HepG2 (cell line): ENCODE results near the gene GRIN2D. TPM values are rescaled to one million over a fixed set of nuclear protein-coding genes. Genes with fewer than 3 reads are reported as not detected.

Source experiments
- ETV5 ChIP-seq: IDR thresholded peaks from 2 replicates; pipeline ENCODE4 v1.6.1; 2018; ENCODE audit warnings: missing biosample characterization, missing genetic modification reagents, inconsistent platforms, borderline replicate concordance
- KLF13 ChIP-seq: sonication (generic); formaldehyde crosslinking; IDR thresholded peaks from 2 replicates; pipeline ENCODE4 v1.4.0; 2020; ENCODE audit warnings: mild to moderate bottlenecking, missing genetic modification reagents
- NFKBIZ ChIP-seq: IDR thresholded peaks from 2 replicates; pipeline ENCODE4 v1.6.1; 2018; ENCODE audit warnings: missing genetic modification reagents, missing compliant biosample characterization
- NONO ChIP-seq, 2 experiments: fragments of 450-650 bp in 1 of 2; sonication (generic) in 1 of 2; formaldehyde crosslinking in 1 of 2; IDR thresholded peaks in 1 of 2; conservative IDR thresholded peaks in 1 of 2; 2 replicates each; pipeline versions ENCODE4 v1.6.1 to v1.8.0; 2017 to 2022; ENCODE audit warnings: mild to moderate bottlenecking in 1 of 2, missing genetic modification reagents in 1 of 2, moderate library complexity in 1 of 2
- ZIK1 ChIP-seq: sonication (generic); formaldehyde crosslinking; IDR thresholded peaks from 2 replicates; pipeline ENCODE4 v1.5.0; 2020; ENCODE audit warnings: mild to moderate bottlenecking, low read depth, missing genetic modification reagents, borderline replicate concordance
- ZNF124 ChIP-seq: sonication (generic); formaldehyde crosslinking; IDR thresholded peaks from 2 replicates; pipeline ENCODE4 v1.4.0; 2020; ENCODE audit warnings: missing genetic modification reagents
- ZNF337 ChIP-seq: sonication (generic); formaldehyde crosslinking; IDR thresholded peaks from 2 replicates; pipeline ENCODE4 v1.5.1; 2020; ENCODE audit warnings: missing genetic modification reagents, low read depth, mild to moderate bottlenecking, borderline replicate concordance
- ZNF546 ChIP-seq: sonication (generic); formaldehyde crosslinking; conservative IDR thresholded peaks from 2 replicates; pipeline ENCODE4 v1.8.1; 2023; ENCODE audit warnings: mild to moderate bottlenecking, missing genetic modification reagents
- ZNF672 ChIP-seq: sonication (generic); formaldehyde crosslinking; IDR thresholded peaks from 2 replicates; pipeline ENCODE4 v1.8.1; 2022; ENCODE audit warnings: missing genetic modification reagents
- polyA plus RNA-seq, 8 experiments: library from polyadenylated mRNA; depleted of rRNA in 3 of 8; stranded (reverse) in 7 of 8; unstranded in 1 of 8; fragments of >200 nt; fragmentation: Illumina TruSeq in 4 of 8; extraction: Trizol in 4 of 8; gene quantifications; 2 replicates each; pipeline versions ENCODE4 v1.2.1 to v1.2.3, GENCODE V29; 2011 to 2016; ENCODE audit warnings: low read depth in 4 of 8, missing spikeins in 1 of 8, mixed read lengths in 1 of 8; ENCODE audit not compliant: insufficient read depth in 1 of 8
- total RNA-seq, 5 experiments: library from RNA; depleted of rRNA; stranded (reverse); fragments of >200 nt; fragmentation: Illumina TruSeq; extraction: Trizol; gene quantifications; 2 replicates each; pipeline ENCODE4 v1.2.3, GENCODE V29; 2016; ENCODE audit warnings: low read depth in 1 of 5
- TF ChIP-seq, protein P1 (sequence below): sonication (generic); formaldehyde crosslinking; IDR thresholded peaks from 2 replicates; pipeline ENCODE4 v1.4.0; 2020; ENCODE audit warnings: missing genetic modification reagents, mild to moderate bottlenecking, borderline replicate concordance
- TF ChIP-seq, protein P2 (sequence below): sonication (generic); formaldehyde crosslinking; IDR thresholded peaks from 2 replicates; pipeline ENCODE4 v1.4.0; 2020; ENCODE audit warnings: missing genetic modification reagents
- TF ChIP-seq, protein P3 (sequence below): sonication (generic); formaldehyde crosslinking; IDR thresholded peaks from 2 replicates; pipeline ENCODE4 v1.4.0; 2020; ENCODE audit warnings: missing genetic modification reagents, borderline replicate concordance

Gene GRIN2D
- total and polyA plus RNA-seq, 2 of the 13 experiments (the other 11 are each of a cell fraction or from before 2014, with no cell fraction given) = 0.02 to 0.13 TPM

DNA sequence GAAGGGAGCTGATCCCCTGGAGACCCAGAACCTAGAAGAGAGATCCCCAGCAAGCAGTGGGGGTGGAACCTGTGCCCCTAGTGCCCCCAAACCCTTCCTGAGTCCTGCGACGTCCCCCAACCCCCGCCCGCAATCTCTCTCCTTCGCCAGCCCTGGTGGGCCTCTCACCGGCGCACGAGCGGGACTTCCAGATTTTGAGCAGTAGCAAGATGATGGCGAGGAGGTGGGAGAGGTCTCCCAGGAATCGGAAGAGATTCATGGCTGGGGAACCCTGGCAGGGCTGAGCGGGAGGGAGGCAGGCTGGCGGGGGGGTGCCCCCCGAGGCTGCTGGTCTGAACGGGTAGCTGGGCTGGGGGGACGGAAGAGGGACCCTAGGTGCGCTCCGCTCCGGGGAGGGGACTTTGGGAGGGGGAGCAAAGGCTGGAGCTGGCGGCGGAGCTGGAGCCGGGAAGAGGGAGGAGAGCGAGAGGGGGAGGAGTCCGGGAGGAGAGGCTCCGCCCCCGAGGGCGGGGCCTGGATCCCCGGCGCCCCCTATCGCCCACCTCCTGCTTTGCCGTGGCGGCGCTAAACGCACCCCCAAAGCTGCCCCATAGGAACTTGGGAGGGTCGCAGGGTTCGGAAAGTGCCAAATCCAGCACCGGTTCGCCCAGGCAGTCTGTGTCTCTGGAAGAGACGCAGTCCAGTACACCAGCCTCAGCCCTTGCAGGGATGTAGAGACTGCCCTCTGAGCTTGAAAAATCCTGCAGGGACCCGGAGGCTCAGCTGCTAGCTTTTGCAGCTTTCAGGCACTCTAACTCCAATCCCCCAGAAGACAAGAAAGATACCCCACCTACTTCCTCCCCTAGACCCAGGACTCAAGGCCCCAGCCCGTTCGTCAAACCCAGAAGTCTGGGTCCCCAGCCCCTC is 2.1 kb upstream of the GRIN2D start, which contains the start of gene KDELR1 (continued):
- TF ChIP-seq, protein P1, sequence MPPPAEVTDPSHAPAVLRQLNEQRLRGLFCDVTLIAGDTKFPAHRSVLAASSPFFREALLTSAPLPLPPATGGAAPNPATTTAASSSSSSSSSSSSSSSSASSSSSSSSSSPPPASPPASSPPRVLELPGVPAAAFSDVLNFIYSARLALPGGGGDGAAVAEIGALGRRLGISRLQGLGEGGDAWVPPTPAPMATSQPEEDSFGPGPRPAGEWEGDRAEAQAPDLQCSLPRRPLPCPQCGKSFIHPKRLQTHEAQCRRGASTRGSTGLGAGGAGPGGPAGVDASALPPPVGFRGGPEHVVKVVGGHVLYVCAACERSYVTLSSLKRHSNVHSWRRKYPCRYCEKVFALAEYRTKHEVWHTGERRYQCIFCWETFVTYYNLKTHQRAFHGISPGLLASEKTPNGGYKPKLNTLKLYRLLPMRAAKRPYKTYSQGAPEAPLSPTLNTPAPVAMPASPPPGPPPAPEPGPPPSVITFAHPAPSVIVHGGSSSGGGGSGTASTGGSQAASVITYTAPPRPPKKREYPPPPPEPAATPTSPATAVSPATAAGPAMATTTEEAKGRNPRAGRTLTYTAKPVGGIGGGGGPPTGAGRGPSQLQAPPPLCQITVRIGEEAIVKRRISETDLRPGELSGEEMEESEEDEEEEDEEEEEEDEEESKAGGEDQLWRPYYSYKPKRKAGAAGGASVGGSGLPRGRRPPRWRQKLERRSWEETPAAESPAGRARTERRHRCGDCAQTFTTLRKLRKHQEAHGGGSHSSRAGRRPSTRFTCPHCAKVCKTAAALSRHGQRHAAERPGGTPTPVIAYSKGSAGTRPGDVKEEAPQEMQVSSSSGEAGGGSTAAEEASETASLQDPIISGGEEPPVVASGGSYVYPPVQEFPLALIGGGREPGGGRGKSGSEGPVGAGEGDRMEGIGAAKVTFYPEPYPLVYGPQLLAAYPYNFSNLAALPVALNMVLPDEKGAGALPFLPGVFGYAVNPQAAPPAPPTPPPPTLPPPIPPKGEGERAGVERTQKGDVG = peak; percentile 58; the same call in 1 of the 2 replicates
- no peak for TF ChIP-seq KLF13
- TF ChIP-seq, protein P2, sequence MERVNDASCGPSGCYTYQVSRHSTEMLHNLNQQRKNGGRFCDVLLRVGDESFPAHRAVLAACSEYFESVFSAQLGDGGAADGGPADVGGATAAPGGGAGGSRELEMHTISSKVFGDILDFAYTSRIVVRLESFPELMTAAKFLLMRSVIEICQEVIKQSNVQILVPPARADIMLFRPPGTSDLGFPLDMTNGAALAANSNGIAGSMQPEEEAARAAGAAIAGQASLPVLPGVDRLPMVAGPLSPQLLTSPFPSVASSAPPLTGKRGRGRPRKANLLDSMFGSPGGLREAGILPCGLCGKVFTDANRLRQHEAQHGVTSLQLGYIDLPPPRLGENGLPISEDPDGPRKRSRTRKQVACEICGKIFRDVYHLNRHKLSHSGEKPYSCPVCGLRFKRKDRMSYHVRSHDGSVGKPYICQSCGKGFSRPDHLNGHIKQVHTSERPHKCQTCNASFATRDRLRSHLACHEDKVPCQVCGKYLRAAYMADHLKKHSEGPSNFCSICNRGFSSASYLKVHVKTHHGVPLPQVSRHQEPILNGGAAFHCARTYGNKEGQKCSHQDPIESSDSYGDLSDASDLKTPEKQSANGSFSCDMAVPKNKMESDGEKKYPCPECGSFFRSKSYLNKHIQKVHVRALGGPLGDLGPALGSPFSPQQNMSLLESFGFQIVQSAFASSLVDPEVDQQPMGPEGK (CRISPR knock-in tag) = peak; percentile 79
- TF ChIP-seq ZNF337 (CRISPR knock-in tag) = no peak
- TF ChIP-seq ETV5 (CRISPR knock-in tag) = no peak
- no peak for TF ChIP-seq ZNF124
- TF ChIP-seq, protein P3, sequence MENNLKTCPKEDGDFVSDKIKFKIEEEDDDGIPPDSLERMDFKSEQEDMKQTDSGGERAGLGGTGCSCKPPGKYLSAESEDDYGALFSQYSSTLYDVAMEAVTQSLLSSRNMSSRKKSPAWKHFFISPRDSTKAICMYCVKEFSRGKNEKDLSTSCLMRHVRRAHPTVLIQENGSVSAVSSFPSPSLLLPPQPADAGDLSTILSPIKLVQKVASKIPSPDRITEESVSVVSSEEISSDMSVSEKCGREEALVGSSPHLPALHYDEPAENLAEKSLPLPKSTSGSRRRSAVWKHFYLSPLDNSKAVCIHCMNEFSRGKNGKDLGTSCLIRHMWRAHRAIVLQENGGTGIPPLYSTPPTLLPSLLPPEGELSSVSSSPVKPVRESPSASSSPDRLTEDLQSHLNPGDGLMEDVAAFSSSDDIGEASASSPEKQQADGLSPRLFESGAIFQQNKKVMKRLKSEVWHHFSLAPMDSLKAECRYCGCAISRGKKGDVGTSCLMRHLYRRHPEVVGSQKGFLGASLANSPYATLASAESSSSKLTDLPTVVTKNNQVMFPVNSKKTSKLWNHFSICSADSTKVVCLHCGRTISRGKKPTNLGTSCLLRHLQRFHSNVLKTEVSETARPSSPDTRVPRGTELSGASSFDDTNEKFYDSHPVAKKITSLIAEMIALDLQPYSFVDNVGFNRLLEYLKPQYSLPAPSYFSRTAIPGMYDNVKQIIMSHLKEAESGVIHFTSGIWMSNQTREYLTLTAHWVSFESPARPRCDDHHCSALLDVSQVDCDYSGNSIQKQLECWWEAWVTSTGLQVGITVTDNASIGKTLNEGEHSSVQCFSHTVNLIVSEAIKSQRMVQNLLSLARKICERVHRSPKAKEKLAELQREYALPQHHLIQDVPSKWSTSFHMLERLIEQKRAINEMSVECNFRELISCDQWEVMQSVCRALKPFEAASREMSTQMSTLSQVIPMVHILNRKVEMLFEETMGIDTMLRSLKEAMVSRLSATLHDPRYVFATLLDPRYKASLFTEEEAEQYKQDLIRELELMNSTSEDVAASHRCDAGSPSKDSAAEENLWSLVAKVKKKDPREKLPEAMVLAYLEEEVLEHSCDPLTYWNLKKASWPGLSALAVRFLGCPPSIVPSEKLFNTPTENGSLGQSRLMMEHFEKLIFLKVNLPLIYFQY = no peak
- TF ChIP-seq ZNF672 = no peak
- no peak for TF ChIP-seq NONO (IDR thresholded peaks at IDR 0.05)
- TF ChIP-seq NONO (CRISPR knock-in tag; conservative IDR thresholded peaks at IDR 0.05) = 0 out of 2 replicates have a peak, but pooled peaks have one; percentile 61
- peak; percentile 55; the same call in 1 of the 2 replicates for TF ChIP-seq ZNF546 (CRISPR knock-in tag)
- TF ChIP-seq ZIK1 (CRISPR knock-in tag) = no peak
- no peak for TF ChIP-seq NFKBIZ
